Body of pancreas (tissue), 4 donors: ENCODE results near the gene PDIA5.

Source experiments
- CTCF ChIP-seq, 7 experiments: fragments of 450-650 bp in 4 of 7; fragments of 200-600 bp in 3 of 7; sonication (generic) in 3 of 7; IDR thresholded peaks; one replicate each; pipeline ENCODE4 v1.5.1; 2016 to 2019; ENCODE audit warnings: antibody characterized with exemption in 7 of 7
- POLR2A ChIP-seq, 3 donors: fragments of 450-650 bp; IDR thresholded peaks; one replicate each; pipeline ENCODE4 v1.6.1; 2016; ENCODE audit warnings: antibody characterized with exemption in 3 of 3, mild to moderate bottlenecking in 2 of 3

GRCh38 chr3:123110282-123110975, 43.6 kb downstream of the PDIA5 start:
- TF ChIP-seq CTCF (IDR thresholded peaks at IDR 0.05) (no peak), POLR2A (IDR thresholded peaks at IDR 0.05) (no peak)
